ENCODE data around the gene DSCAM.

- TF ChIP-seq CTCF (IDR thresholded peaks at IDR 0.05) (no peak), POLR2A (IDR thresholded peaks at IDR 0.05) (no peak)
Measured at GRCh38 chr21:40832316-40832715, 14.6 kb downstream of the DSCAM start.
